Measurements from ENCODE around the gene RBM33.

GRCh38 chr7:155682484-155682883 lies 38.0 kb downstream of the RBM33 start:
- TF ChIP-seq SUZ12 (IDR thresholded peaks at IDR 0.05; ENCODE audit: extremely low read depth, insufficient read depth, insufficient read length): no peak
- TF ChIP-seq YY1 (IDR thresholded peaks at IDR 0.05; ENCODE audit: insufficient read depth, insufficient read length): no peak
- TF ChIP-seq ZNF274 (IDR thresholded peaks at IDR 0.05; ENCODE audit: low read depth, low read length): no peak

Data from NT2/D1 (cell line).